SHP77 (cell line): Measurements from ENCODE around the gene PAFAH2.

Experiments used
- DNase-seq, 2 experiments: peaks; one replicate each; lab custom pipeline; 2025; lab: John Stamatoyannopoulos, UW

The PAFAH2 gene

DNA sequence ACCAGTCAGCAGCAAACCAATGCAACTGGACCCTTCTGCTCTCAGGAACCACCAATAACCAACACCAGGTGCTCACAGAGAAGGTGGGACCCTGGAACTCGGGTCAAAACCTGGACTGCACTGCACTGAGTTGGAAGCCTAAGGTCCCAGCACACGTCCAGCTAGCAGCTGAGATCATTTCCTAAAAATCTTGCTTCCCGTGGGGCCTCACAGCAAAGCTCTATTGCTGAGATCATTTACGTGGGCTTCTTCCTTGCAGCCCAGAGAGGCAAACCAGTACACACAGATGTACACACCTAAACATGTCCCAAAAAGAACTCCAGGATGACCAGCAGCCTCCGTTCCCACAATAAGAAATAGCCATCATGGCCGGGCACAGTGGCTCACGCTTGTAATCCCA, 68.8 kb downstream of the PAFAH2 start:
- no peak for DNase-seq

DNA sequence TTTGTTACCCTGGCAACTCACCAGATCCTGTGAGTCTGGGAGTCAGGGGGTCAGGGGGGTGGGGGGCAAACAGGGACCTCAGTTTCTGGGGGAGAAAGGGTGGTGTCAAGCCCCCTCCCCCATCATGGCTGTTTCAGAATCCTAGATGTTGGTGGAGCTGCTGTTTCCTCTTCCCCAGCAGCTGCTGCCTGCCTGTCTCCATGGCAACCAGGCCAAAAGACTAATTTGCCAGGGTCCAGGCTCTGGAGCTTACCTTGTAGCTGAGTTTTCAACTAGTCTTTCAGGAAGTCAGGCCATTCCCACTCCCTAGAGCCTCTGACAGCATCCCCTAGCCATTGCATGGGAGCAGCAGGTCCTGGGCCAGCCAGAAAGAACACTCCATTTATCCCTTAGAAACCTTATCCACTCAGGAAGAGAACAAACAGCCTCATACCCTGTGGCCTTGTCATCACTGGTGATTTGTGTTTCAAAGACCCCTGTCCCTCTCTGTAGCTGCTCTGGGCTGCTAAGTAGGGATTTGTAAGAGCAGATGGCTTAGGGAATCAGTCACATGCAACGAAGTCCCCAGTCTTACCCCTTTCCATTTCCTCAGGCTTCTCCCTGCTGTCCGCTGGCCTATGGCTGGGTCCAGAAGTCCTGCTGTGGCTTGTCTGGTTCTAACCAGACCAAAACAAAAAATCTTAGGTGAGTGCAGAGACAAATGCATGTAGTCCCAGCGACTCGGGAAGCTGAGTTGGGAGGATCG, 70.2 kb downstream of the PAFAH2 start:
- peak; percentile 61 to 71 for DNase-seq

DNA sequence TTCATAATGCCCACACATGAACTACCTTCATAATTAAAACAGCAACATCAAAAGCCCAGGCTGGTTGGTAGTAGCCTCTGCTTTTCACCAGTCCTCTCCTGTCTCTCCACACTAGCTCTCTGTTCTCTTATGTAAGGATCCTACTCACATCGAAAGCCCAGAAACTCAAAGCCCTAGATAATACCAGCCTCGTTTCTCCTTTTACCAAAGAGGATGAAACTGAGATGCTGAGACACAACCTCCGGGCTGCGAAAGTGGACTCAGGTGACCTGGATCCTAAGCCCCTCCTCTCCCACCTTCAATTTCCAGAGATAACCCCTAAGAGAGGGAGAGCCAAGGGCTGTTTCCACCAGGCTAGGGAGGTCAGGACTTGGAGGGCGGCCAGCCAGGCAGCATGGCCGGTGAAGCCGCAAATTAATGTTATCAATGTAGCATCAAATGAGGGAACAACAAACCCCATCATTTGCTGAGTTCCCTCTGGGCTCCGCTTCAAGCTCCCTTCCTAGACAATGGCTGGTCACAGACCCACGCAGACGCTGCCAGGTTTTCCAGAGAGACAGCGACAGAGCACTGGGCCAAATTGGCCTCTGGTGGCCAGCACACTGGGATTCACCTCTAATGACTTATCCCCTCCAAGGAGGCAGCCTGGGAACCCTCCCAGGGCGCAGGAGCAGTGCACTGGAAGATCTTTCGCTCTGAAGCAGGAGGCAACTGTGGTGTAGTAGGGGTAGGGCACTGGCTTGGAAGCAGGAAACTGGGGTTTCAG, 70.9 kb downstream of the PAFAH2 start:
- DNase-seq, result peak in 1 of 2 experiments; percentile 67

DNA sequence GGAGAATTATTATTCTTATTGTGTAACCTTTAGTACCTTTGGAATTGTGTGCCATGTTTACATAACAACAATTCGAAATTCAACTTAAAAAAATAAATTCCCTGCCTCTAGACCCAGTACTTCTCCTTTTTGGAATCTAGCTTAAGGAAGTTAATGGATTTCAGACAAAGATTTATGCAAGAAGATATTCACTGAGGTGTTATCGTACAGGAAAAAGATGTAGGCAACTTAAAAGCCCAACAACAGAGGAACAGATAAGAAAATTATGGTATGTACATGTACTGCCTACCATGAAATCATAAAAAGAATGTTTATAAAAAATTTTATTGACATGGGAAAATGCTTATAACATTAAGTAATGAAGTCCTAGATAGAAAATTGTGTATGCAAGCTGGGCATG, 73.4 kb downstream of the PAFAH2 start:
- no peak for DNase-seq

DNA sequence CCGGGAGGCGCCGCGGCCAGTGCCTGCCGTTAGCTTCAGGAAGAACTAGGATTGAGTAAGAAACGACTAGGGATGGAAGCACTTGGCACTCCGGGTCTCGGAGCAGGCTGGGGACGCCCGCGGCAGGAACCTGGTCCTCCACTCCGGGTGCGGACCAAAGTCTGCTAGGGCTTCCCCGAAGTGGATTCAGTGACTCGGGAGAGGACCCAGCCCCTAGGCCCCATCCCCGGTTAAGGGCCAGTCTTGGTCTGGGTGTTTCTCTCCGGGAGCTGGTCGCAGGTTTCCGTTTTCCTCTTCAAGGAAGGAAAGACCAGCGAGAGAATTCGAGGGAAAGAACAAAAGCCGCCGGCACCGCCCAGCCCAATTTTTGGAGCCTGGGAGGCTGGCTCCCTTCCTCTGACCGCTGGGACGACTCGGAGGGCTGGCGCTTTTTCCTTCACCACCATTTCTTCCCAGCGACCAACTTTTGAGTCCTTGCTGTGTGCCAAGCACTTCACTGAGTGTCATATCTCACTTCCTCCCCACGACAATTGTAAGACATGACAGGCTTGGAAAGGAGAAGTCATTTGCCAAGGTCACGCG, 74.8 kb downstream of the PAFAH2 start:
- DNase-seq, result peak; percentile 10 to 35

DNA sequence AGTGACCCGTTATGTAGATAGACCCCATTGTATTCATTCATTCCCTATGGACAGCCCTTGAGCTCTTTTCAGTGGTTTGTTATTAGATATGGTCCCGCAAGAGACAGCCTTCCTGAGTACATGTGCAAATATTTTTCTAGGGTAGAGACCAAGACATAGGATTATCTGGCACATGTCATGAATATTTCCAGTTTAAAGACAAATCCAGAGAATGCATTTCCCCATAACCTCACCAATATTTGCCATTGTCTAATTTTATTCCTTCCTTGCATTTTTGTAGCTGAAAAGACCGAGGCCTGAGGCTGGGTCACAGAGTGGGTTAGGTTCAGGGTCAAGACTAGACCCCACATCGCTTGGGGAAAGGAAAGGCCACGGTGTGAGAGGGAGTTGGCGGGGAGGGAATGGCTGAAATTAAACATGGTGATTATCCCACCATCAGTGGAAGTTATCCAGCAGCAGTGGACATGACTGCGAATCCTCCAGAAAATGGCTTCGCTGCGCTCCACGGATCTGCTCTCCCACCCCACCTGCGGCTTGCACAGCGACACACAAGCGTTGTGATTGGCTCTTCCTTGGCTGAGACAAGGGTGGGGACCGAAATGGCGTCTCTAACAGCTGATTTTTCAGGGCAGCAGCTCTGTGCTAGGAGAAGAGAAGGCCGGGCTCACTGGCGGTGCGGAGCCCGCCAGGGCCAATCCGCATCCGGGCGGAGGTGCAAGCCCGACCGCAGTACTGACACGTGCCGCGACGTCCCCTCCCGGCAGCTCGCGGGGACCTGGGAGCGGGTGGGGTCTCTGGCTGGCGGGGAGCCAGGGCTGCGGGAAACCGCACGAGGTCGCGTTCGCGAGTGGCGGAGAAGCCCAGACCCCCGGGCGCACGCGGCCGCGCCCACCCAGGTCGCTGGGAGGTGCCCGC, 75.5 kb downstream of the PAFAH2 start:
- peak; percentile 60 to 78 for DNase-seq

DNA sequence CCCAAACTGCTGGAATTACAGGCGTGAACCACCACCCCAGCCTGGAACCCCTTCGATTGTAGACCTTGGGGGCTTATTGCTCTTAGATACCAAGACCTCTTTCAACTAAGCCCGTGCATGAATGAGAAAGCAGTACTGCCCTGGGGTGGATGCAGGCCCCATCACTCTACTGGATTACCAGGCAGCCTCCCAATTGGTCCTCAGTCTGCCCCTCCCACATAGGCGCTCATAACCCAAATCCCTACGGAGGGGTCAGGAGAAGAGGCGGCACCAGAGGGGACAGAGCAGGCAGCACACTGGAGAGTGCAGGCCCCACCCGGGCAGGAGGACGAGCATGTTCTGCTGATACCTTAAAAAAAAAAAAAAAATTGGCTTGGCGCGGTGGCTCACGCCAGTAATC, 79.2 kb downstream of the PAFAH2 start:
- DNase-seq, result no peak

DNA sequence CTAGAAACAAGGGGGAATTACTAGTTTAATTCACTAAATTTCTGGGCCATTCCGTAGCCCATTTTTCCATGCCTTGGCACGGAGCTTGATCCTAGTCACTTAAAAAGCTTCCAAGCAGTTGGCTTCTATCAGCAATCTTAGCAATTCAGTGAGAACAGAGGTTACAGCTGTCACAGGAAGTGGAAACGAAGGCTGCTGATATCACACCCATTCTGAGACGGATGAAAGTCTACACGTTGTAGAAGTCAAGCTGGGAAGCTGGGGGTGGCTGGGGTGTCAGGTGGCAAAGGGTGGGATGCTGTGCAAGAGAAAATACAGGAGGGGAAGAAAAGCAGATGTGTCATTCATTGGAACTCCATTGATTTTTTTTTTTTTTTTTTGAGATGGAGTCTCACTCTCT, 79.9 kb downstream of the PAFAH2 start:
- no peak for DNase-seq

DNA sequence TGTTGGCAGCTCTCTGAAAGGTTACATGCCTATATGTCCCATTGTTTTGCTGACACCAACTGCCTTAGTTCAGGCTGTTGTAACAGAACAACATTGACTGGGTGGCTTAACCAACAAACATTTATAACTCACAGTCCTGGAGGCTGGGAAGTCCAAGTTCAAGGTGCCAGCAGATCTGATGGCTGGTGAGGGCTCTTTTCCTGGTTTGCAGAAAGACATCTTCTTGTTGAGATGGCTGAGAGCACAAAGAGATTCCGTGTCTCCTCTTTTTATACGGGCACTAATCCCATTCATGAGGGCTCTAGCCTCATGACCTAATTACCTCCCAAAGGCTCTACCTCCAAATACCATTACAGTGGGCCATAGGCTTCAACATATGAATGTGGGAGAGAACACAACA, 81.4 kb downstream of the PAFAH2 start:
- no peak for DNase-seq

DNA sequence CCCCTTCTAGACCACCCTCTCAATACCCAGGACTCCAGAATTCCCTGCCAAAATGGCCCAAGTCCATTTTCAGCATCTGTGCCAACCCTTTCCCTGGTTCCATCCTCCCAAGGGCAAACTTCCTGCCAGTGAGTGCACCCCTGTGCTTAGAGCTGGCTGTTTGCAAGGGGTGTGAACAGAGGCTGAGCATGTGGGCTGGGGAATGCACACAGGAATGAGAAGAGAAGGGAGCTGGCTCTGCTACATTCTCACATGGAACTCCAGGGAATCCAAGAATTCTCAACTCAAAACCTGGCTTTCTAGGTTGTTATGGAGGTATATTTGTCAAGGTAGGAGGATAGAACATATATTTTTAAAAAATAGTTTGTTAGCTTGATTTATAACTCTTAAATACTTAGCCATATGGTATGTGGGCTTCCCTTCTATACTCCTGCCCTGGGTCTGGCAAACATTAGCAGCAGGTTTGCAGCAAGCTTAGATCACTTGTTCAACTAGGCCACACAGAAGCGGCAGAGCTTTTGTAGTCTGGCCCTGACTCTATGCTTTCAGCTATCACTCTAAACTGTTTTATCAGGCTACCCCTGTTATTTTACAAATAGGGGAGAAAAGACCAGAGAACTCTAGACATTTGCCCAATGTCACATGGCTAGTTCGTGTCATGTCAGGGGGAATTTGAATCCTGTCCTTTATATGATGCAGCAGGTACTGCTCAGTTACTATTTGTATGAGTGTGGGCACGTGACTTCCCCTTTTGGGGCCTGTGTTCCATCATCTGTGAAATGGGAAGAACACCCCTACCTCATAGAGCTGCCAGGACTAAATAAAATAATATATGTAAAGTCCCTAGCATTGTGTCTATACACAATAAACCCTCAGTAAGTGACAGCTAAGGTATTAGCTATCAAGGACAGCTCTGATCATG, 83.5 kb downstream of the PAFAH2 start:
- no peak for DNase-seq

DNA sequence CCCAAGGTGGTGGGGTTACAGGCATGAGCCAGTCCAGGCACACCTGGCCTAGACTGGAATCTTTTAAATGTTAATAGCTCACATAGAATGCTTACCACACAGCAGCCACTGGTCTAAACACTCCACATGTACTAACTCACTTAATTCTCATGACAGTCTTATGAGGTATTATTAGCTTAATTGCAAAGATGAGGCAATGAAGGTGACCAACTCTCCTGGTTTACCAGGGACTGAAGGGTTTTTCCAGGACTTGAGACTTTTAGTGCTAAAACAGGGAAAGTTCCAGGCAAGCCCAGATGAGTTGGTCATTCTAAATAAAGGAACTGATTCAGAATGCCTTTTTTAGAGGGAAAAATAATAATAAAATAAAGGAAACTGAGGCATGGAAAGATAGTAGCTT, 84.7 kb downstream of the PAFAH2 start:
- no peak for DNase-seq

DNA sequence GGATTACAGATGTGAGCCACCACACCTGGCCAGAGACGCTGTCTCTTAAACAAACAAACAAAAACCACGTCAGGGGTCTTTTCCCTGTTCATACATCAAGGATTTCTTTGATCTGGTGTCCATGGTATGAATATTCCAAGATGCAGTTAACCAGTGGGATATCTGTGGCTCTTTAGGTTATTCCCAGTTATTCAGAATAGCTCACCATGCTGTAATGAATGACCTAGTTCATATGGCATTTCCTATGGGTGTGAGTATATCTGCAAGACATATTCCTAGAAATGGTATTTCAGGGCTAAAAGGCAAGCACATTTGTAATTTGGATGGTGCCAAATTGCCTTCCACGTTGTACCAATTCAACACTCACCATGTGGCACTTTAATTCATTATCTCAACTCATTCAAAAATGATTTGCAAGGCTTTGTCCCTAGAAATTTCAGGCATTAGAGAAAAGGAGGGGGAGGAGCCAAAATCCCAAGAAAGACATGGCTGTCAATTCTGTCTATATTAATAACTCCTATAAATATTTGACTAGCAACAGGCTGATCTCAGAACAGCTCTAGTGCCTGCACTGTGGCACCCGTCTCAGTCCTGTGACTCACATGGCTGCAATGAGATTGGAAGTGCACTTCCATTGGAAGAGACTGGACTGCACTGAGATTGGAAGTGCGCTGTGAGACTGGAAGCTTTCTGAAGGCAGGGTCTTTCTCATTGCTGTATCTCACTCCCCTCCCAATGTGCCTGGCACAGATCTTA, 85.6 kb downstream of the PAFAH2 start:
- DNase-seq, result no peak

DNA sequence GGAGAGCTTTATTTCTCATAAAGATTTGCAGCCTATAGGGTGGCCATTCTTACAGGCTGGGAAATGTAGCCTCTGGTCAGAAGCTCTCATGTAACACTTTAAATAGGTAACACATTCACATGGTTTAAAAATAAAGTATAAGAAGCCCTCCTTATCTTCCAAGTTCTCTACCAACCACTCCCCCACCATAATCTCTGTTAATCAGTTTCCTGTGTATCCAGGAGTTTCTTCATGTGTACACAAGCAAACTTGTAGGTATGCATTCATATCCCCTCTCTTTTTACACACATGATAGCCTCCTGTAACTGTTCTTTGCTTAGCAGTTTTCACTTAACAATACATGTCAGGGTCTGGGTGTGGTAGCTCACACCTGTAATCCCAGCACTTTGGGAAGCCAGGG, 86.7 kb downstream of the PAFAH2 start:
- no peak for DNase-seq
